ENCODE results near the gene CHCHD6. TPM values are rescaled to one million over a fixed set of nuclear protein-coding genes. Genes with fewer than 3 reads are reported as not detected.

The CHCHD6 gene
- total and polyA plus RNA-seq, 12 donors, result 10.6 to 22.5 (median 17.6) TPM

DNA sequence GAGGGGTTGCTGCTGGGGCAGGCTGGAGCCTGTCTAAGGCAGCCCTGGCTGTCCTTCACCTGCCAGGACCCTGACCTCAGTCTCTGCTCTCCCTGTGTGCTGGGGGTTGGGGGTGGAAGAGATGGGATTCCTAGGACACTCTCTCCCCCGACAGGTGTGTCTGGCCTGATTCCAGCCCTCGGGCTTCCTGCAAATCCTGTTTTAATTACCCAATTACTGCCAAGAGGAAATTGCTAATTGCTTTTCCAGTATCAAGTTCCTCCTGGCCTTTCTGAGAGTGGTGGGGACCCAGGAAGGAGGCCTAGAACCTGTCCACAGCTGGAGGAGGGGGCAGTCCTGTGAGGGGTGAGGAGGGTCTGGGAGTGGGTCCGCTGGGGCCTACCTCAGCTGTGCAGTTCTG, 294.7 kb downstream of the CHCHD6 start:
- Histone ChIP-seq H3K36me3 (replicated peaks in 1 of 2) (no peaks in the 10 kb centered on the region), H3K9me3 (replicated peaks in 1 of 3) (no peaks in the 10 kb centered on the region), H3K4me3 (no peak overlapping the region), H3K27ac (no peak overlapping the region), H3K4me1 (replicated peaks in 1 of 2) (peaks cover 0 to 26% of the 10 kb centered on the region in 2 donors), H3K27me3 (no peaks in the 10 kb centered on the region)
- no peak for DNase-seq
- WGBS, 4 donors, result 62 to 80% (median 69%) methylated on average over 2 to 3 of the region's 3 CpGs
- intact Hi-C loops (cut with DNase I), result loop anchor here in 1 of 2 donors (10.0 kb wide), 1 partner anchor 456 kb away; no protein-coding TSS in a partner anchor
- TF ChIP-seq POLR2A (IDR thresholded peaks at IDR 0.05), result no peak
- TF ChIP-seq CTCF (IDR thresholded peaks at IDR 0.05), result no peak

DNA sequence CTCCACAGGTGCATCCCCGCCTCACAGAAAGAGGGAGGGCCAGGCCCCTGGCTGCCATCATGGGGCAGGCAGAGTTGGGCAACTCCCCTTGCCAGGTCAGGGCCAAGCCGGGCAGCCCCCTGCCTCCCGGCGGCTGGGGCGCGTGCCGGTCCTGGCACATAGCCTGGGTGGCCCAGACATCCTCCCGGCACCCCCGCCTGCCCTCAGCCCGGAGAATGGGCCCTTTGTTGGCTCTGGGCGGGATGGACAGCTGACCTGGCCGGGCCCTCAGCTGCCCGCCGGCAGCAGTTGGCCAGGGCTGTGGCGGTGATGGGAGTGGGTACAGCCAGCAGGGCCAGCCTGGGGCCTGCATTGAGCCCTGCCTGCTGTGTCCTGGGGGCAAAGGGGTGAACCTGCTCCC, 295.3 kb downstream of the CHCHD6 start:
- WGBS, 4 donors, result 90 to 96% (median 91%) methylated on average over 8 to 15 of the region's 15 CpGs; no CpG with 5 or more reads in 1 of the 4 donors
- no peaks in the 10 kb centered on the region for H3K9me3 ChIP-seq (replicated peaks in 1 of 3)
- no peak for DNase-seq
- H3K36me3 ChIP-seq (replicated peaks in 1 of 2), result no peaks in the 10 kb centered on the region
- H3K4me1 ChIP-seq (replicated peaks in 1 of 2), result peaks cover 0 to 21% of the 10 kb centered on the region in 2 donors
- H3K27me3 ChIP-seq, result no peaks in the 10 kb centered on the region
- intact Hi-C loops (cut with DNase I), result loop anchor here in 1 of 2 donors (10.0 kb wide), 1 partner anchor 455 kb away; no protein-coding TSS in a partner anchor
- H3K27ac ChIP-seq, result peak overlapping the region in 1 of 5 donors; percentile 10
- no peak overlapping the region for H3K4me3 ChIP-seq
- TF ChIP-seq POLR2A (IDR thresholded peaks at IDR 0.05), result no peak
- no peak for TF ChIP-seq CTCF (IDR thresholded peaks at IDR 0.05)

- no peak for DNase-seq
- H3K4me1 ChIP-seq (replicated peaks in 1 of 2), result peaks cover 0 to 15% of the 10 kb centered on the region in 2 donors
- H3K9me3 ChIP-seq (replicated peaks in 1 of 3), result no peaks in the 10 kb centered on the region
- no peaks in the 10 kb centered on the region for H3K36me3 ChIP-seq (replicated peaks in 1 of 2)
- no peak overlapping the region for H3K4me3 ChIP-seq
- H3K27ac ChIP-seq, result peak overlapping the region in 1 of 5 donors; percentile 85
- intact Hi-C loops (cut with DNase I), result no loop called here
- WGBS, 4 donors, result 87 to 93% (median 89%) methylated on average over 4 to 15 of the region's 15 CpGs
- TF ChIP-seq POLR2A (IDR thresholded peaks at IDR 0.05) (no peak), CTCF (IDR thresholded peaks at IDR 0.05) (no peak)
- no peaks in the 10 kb centered on the region for H3K27me3 ChIP-seq
Observed at GRCh38 chr3:127000119-127000518, 296.1 kb downstream of the CHCHD6 start.

DNA sequence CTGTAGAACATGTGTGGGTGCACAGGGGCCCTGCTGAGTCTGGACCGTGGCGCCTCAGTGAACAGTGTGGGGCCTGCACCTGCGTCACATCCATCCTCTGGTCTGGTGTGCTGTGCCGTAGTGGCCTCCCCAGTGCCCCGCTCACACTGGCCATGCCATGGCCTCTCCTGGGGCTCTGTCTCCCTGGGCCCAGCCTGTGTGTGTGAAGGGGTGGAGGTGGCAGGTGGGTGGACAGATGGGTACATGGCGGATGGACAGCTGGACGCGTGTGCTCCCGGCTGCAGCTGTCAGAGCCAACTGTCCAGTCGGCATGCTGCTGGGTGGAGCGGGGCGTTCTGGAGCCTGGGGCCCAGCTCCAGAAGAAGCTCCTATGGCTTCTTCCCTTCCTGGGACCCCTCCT, 296.7 kb downstream of the CHCHD6 start:
- Histone ChIP-seq H3K36me3 (replicated peaks in 1 of 2) (no peaks in the 10 kb centered on the region), H3K27ac (peak overlapping the region in 1 of 5 donors; percentile 85), H3K9me3 (replicated peaks in 1 of 3) (no peaks in the 10 kb centered on the region), H3K4me1 (replicated peaks in 1 of 2) (peaks cover 0 to 15% of the 10 kb centered on the region in 2 donors), H3K27me3 (no peaks in the 10 kb centered on the region), H3K4me3 (no peak overlapping the region)
- WGBS, 4 donors, result 92 to 100% (median 93%) methylated on average over 2 to 12 of the region's 12 CpGs
- DNase-seq, result no peak
- intact Hi-C loops (cut with DNase I), result no loop called here
- TF ChIP-seq CTCF (IDR thresholded peaks at IDR 0.05) (no peak), POLR2A (IDR thresholded peaks at IDR 0.05) (no peak)

Data from adrenal gland (tissue), 12 donors.